Ovary (tissue), 9 donors: ENCODE results near the gene DENND6B. TPM values are rescaled to one million over a fixed set of nuclear protein-coding genes. Genes with fewer than 3 reads are reported as not detected.

ENCODE experiments used
- DNase-seq, 5 donors: peaks; one replicate each; pipeline ENCODE4 v3.0.0-alpha.2; 2019 to 2020
- H3K27ac ChIP-seq, 2 donors: fragments of 200-600 bp; one replicate each; pipeline versions ENCODE4 v1.5.1 to v1.8.0; 2019 to 2022
- H3K27me3 ChIP-seq: fragments of 200-600 bp; one replicate; pipeline ENCODE4 v1.8.0; 2022
- H3K36me3 ChIP-seq: fragments of 200-600 bp; sonication (generic); one replicate; pipeline ENCODE4 v1.5.1; 2019
- H3K4me1 ChIP-seq: one replicate; pipeline ENCODE4 v1.8.1; 2013; ENCODE audit warnings: mild to moderate bottlenecking, moderate library complexity; ENCODE audit not compliant: insufficient read depth
- H3K4me3 ChIP-seq: fragments of 200-600 bp; sonication (generic); one replicate; pipeline ENCODE4 v1.5.1; 2017
- H3K9me3 ChIP-seq, 2 donors: fragments of 200-600 bp in 1 of 2; sonication (generic) in 1 of 2; one replicate each; pipeline versions ENCODE4 v1.5.1 to v1.8.1; 2013 to 2019; ENCODE audit warnings: mild to moderate bottlenecking in 1 of 2, moderate library complexity in 1 of 2
- EP300 ChIP-seq: sonication (generic); formaldehyde crosslinking; IDR thresholded peaks from one replicate; pipeline ENCODE4 v1.6.1; 2017; ENCODE audit warnings: antibody characterized with exemption
- POLR2A ChIP-seq: fragments of 450-650 bp; IDR thresholded peaks from one replicate; pipeline ENCODE4 v1.6.1; 2017; ENCODE audit warnings: antibody characterized with exemption, mild to moderate bottlenecking, moderate library complexity
- WGBS, 3 donors: extraction: QIAGEN DNeasy Blood & Tissue Kit in 1 of 3; methylation state at CpG; one replicate each; pipeline versions ENCODE4 v1.1.5 to v1.1.7; 2013 to 2017; 5-methylcytosine and 5-hydroxymethylcytosine counted together
- intact Hi-C, 4 donors: fragments of 100-400 bp; cut with DNase I; formaldehyde crosslinking; loops; one replicate each; pipeline versions ENCODE4 v1.11.0 to v1.15.1; 2022 to 2023
- polyA plus RNA-seq, 2 donors: library from polyadenylated mRNA; stranded (reverse); fragments of 200-250 nt in 1 of 2; fragments of 350-450 nt in 1 of 2; fragmentation: Illumina TruSeq in 1 of 2; extraction: RNeasy Lipid Tissue Mini Kit (QIAGEN cat#74804) in 1 of 2; gene quantifications; one replicate each; pipeline ENCODE4 v1.2.3, GENCODE V29; 2013 to 2014
- total RNA-seq, 7 donors: library from RNA; depleted of rRNA in 2 of 7; stranded (reverse); fragments of >200 nt in 2 of 7; fragmentation: NEBNext Ultra II Directional in 3 of 7; extraction: Animal tissue kit (Norgen Biotek cat#: 25700) in 3 of 7; gene quantifications; one replicate each; pipeline versions ENCODE4 v1.1.0 to v1.2.4, GENCODE V29; 2016 to 2023
- TF ChIP-seq, protein P1 (sequence below), 3 donors: fragments of 450-650 bp in 2 of 3; fragments of 200-600 bp in 1 of 3; IDR thresholded peaks; one replicate each; pipeline versions ENCODE4 v1.5.1 to v1.8.0; 2016 to 2022; ENCODE audit warnings: antibody characterized with exemption in 3 of 3, mild to moderate bottlenecking in 1 of 3
- donor health status: DM: no; HTN: no; CAD: no; lungs with moderate emphysema.
- donor health status: DM: no; HTN: no; CAD: no.
- donor health status: Bipolar disorder and iron deficiency.
- donor health status: DM: yes; HTN: yes; CAD: no.
- donor health status: DM: no; HTN: no; CAD: no.
- donor health status: DM: yes; HTN: yes; CAD: no.

The DENND6B gene
- total and polyA plus RNA-seq, 9 donors = 0.38 to 17.3 (median 5.6) TPM

DNA sequence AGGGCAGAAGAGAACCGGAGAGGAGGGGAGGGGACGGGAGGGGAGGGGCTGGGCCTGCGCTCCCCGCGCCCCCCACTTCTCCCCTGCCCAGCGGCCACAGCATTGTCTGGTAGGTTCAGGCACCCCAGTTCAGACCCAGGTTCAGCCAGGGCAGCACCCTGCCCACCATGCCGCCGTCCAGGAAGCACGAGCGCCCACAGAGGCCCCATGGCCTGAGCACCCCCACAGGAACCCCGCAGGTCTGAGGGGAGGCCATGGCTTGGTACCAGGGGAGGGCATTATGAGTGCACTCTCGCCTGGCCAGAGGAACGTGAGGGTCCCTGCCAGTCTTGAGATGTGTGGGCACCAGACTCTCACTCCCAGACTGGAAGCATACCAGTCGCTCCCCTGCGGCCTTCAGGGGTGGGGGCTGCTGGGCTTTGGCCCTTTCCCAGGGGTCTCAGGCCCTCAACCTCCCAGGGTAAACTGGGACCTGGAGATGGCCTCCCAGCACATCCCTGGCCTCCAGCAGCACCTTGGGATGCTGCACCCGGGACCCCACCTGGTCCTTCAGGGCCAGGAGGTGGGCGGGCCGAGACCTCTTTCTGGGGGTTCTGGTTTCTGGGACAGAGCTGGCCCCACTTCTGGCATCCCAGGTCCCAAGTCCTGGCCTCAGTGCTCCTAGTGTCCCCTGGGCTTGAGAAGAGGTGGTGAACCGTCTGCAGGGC, 18.8 kb downstream of the DENND6B start:
- peaks cover 33% of the 10 kb centered on the region for H3K4me1 ChIP-seq
- TF ChIP-seq EP300 = no peak
- TF ChIP-seq, protein P1, sequence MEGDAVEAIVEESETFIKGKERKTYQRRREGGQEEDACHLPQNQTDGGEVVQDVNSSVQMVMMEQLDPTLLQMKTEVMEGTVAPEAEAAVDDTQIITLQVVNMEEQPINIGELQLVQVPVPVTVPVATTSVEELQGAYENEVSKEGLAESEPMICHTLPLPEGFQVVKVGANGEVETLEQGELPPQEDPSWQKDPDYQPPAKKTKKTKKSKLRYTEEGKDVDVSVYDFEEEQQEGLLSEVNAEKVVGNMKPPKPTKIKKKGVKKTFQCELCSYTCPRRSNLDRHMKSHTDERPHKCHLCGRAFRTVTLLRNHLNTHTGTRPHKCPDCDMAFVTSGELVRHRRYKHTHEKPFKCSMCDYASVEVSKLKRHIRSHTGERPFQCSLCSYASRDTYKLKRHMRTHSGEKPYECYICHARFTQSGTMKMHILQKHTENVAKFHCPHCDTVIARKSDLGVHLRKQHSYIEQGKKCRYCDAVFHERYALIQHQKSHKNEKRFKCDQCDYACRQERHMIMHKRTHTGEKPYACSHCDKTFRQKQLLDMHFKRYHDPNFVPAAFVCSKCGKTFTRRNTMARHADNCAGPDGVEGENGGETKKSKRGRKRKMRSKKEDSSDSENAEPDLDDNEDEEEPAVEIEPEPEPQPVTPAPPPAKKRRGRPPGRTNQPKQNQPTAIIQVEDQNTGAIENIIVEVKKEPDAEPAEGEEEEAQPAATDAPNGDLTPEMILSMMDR (IDR thresholded peaks at IDR 0.05) = no peak
- TF ChIP-seq POLR2A = no peak
- H3K36me3 ChIP-seq = no peaks in the 10 kb centered on the region
- H3K27me3 ChIP-seq = no peaks in the 10 kb centered on the region
- 24 to 32% (median 26%) methylated on average over 14 to 19 of the region's 19 CpGs for WGBS, 3 donors
- H3K4me3 ChIP-seq = no peak overlapping the region
- intact Hi-C loops = no loop called here
- peak overlapping the region; percentile 46 to 70 for H3K27ac ChIP-seq
- peak in 4 of 5 donors; percentile 53 to 74 (median 70) for DNase-seq
- no peaks in the 10 kb centered on the region for H3K9me3 ChIP-seq

DNA sequence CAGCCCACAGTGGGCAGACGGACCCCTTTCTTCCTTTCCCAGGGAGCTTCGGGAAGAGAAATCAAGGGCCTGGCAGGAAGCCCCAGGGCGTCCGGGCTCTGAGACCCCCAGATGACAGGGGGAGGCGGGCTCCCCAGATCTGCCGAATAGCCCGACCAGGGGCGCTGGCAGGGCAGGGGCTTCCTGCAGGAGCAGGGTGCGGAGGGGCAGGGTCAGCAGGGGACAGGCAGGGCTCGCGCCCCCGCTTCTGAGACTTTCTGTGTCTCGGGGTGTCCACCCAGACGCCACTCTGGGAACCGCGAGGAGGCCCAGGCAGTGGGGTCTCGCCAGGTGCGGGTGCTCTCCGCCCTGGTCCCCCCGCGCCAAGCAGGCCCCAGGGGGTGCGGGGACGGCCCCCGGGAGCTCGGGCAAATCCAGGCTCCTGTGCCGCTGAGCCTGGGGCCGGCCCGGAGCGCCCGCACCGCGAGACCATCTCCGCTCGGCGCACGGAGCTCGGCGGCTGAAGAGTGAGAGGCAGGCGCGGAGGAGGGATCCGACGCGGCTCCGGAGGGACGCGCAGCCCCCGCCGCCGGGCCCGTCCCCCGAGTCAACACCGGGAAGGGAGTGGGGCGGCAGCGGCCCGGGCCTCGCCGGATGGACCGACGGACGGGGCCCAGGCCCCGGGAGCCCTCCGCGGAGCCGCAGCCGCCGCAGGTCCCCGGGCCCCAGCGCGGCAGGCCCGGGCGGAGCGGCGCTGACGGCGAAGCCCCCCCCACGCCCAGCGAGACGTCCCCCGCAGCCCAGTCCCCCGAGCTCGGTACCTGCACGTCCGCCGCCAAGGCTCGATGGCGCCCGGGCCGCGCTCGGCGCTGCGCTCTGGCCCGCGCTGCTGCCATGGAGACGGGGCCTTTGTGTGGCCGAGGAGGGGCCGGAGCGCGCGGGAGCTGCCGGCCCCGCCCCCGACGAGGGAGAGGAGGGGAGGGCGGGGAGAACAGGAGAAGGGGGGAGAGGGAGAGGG, 19.8 kb downstream of the DENND6B start, which contains the start of gene PLXNB2:
PLXNB2 (minus strand) TSS at position 894 of the 997 bp plus-strand sequence. CDS start 17,062 bp downstream, outside the sequence.
- intact Hi-C loops = no loop called here
- no peaks in the 10 kb centered on the region for H3K27me3 ChIP-seq
- no peaks in the 10 kb centered on the region for H3K36me3 ChIP-seq
- peak; percentile 81 to 89 (median 87) for DNase-seq
- H3K4me1 ChIP-seq = peaks cover 42% of the 10 kb centered on the region
- peak; percentile 56 for TF ChIP-seq POLR2A
- TF ChIP-seq EP300 = no peak
- TF ChIP-seq, protein P1 (IDR thresholded peaks at IDR 0.05) = peak in 1 of 3 donors; percentile 25
- WGBS, 3 donors = 0 to 1% (median 0%) methylated on average over 23 to 100 of the region's 105 CpGs
- H3K9me3 ChIP-seq = no peaks in the 10 kb centered on the region
- H3K27ac ChIP-seq = peak within 1 kb of the TSS; percentile 91 to 92
- H3K4me3 ChIP-seq = peak within 1 kb of the TSS; percentile 76

DNA sequence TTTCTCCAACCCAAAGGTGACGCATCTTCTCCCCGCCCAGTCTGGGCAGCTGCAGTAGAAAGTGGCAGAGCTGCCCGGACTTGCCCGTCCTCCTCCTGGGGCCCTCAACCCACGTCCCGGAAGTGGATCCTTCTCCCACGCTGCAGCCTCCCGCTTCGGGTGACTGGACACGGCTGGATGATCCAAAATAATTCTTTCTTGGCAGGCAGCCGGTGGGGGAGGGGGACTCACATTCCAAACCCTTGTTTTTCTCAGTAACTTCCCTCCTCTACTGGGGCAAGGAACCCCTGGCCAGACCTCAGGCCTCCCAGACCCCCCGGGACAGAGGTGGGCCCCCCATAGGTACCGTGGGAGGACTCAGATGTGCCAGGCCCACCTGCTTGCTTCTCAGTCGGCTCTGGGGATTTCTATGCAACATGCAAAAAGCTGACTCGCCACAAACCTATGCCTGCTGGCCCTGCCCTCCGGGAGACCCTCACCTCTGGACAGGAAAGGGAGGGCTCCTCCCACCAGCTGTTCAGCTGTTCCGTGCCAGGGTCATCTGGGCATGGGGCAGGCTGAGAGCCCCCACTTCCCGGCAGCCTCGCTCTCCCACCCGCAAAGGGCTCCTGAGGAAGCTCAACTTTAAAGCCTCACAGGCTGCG, 20.8 kb downstream of the DENND6B start:
- intact Hi-C loops = no loop called here
- peak overlapping the region; percentile 76 for H3K4me3 ChIP-seq

More for the DNA sequence above, 20.8 kb downstream of the DENND6B start:
- 0 to 2% (median 0%) methylated on average over 20 to 21 of the region's 21 CpGs for WGBS, 3 donors
- DNase-seq = peak; percentile 86 to 91 (median 89)
- Histone ChIP-seq H3K4me1 (peaks cover 52% of the 10 kb centered on the region), H3K27ac (peak overlapping the region; percentile 91 to 92), H3K9me3 (no peaks in the 10 kb centered on the region), H3K27me3 (no peaks in the 10 kb centered on the region), H3K36me3 (no peaks in the 10 kb centered on the region)
- no peak for TF ChIP-seq POLR2A
- TF ChIP-seq, protein P1 (IDR thresholded peaks at IDR 0.05) = no peak
